Neuronal stem cell (in vitro differentiated cells): ENCODE results near the gene KLHL14.

Experiments
- DNase-seq: peaks from one replicate; pipeline ENCODE4 v3.0.0-alpha.2; 2013; ENCODE audit warnings: low spot score
- H2AFZ ChIP-seq: one replicate; pipeline ENCODE4 v1.6.1; 2013; ENCODE audit warnings: mild to moderate bottlenecking, low read length, inconsistent platforms
- H2AK5ac ChIP-seq: 2 replicates; pipeline ENCODE4 v1.6.1; 2013; ENCODE audit warnings: low read depth, mild to moderate bottlenecking, inconsistent platforms, low read length, moderate library complexity, mixed read lengths
- H2BK120ac ChIP-seq: 2 replicates; pipeline ENCODE4 v1.6.1; 2013; ENCODE audit warnings: low read depth, mild to moderate bottlenecking, inconsistent platforms, low read length, moderate library complexity, mixed read lengths
- H2BK12ac ChIP-seq: one replicate; pipeline ENCODE4 v1.6.1; 2013; ENCODE audit warnings: low read length, inconsistent platforms
- H2BK15ac ChIP-seq: 2 replicates; pipeline ENCODE4 v1.6.1; 2013; ENCODE audit warnings: mild to moderate bottlenecking, low read length, inconsistent platforms, mixed read lengths
- H2BK5ac ChIP-seq: one replicate; pipeline ENCODE4 v1.6.1; 2013; ENCODE audit warnings: inconsistent platforms, mild to moderate bottlenecking, low read length, moderate library complexity
- H3K14ac ChIP-seq: one replicate; pipeline ENCODE4 v1.6.1; 2013; ENCODE audit warnings: low read length, inconsistent platforms
- H3K18ac ChIP-seq: 2 replicates; pipeline ENCODE4 v1.6.1; 2013; ENCODE audit warnings: low read length, inconsistent platforms
- H3K23ac ChIP-seq: 2 replicates; pipeline ENCODE4 v1.6.1; 2013; ENCODE audit warnings: low read depth, mild to moderate bottlenecking, mixed read lengths, low read length, inconsistent platforms; ENCODE audit not compliant: poor library complexity
- H3K27ac ChIP-seq: replicated peaks from 3 replicates; pipeline ENCODE4 v1.5.1; 2013; ENCODE audit warnings: low read length, inconsistent platforms
- H3K27me3 ChIP-seq, 3 experiments: 2 replicates each; pipeline ENCODE4 v1.6.1; 2013; ENCODE audit warnings: low read length in 3 of 3, mild to moderate bottlenecking in 2 of 3, inconsistent platforms in 1 of 3, low read depth in 1 of 3, mixed read lengths in 1 of 3, moderate library complexity in 1 of 3; ENCODE audit not compliant: control insufficient read depth in 3 of 3, insufficient read depth in 3 of 3
- H3K36me3 ChIP-seq, 2 donors: replicated peaks in 1 of 2; 2 replicates each; pipeline ENCODE4 v1.6.1; 2013; ENCODE audit warnings: low read length in 2 of 2; ENCODE audit not compliant: control insufficient read depth in 2 of 2, insufficient read depth in 2 of 2
- H3K4ac ChIP-seq: 2 replicates; pipeline ENCODE4 v1.6.1; 2013; ENCODE audit warnings: inconsistent platforms, mild to moderate bottlenecking, low read length, moderate library complexity
- H3K4me1 ChIP-seq, 2 donors: 1 replicate in 1 of 2; 2 replicates in 1 of 2; pipeline ENCODE4 v1.6.1; 2013; ENCODE audit warnings: low read length in 2 of 2, low read depth in 1 of 2; ENCODE audit not compliant: control insufficient read depth in 2 of 2, insufficient read depth in 1 of 2
- H3K4me2 ChIP-seq: one replicate; pipeline ENCODE4 v1.6.1; 2013; ENCODE audit warnings: mild to moderate bottlenecking, low read length, inconsistent platforms; ENCODE audit not compliant: insufficient read depth, poor library complexity, severe bottlenecking
- H3K4me3 ChIP-seq, 2 donors: 2 replicates each; pipeline ENCODE4 v1.5.1; 2013; ENCODE audit warnings: low read length in 2 of 2, mild to moderate bottlenecking in 2 of 2, inconsistent platforms in 1 of 2, moderate library complexity in 1 of 2
- H3K79me1 ChIP-seq: one replicate; pipeline ENCODE4 v1.6.1; 2013; ENCODE audit warnings: low read depth, mild to moderate bottlenecking, inconsistent platforms, low read length, moderate library complexity
- H3K9ac ChIP-seq: one replicate; pipeline ENCODE4 v1.6.1; 2013; ENCODE audit warnings: mild to moderate bottlenecking, low read depth, low read length, inconsistent platforms; ENCODE audit not compliant: poor library complexity
- H3K9me3 ChIP-seq, 2 donors: replicated peaks in 1 of 2; 2 replicates each; pipeline versions ENCODE3 to v1.6.1; 2013; ENCODE audit warnings: low read length in 2 of 2, mild to moderate bottlenecking in 2 of 2, inconsistent platforms in 1 of 2, low read depth in 1 of 2, mixed read lengths in 1 of 2, moderate library complexity in 1 of 2; ENCODE audit not compliant: control insufficient read depth in 2 of 2, insufficient read depth in 1 of 2
- H4K8ac ChIP-seq: one replicate; pipeline ENCODE4 v1.6.1; 2013; ENCODE audit warnings: low read depth, mild to moderate bottlenecking, inconsistent platforms, low read length, moderate library complexity
- H4K91ac ChIP-seq: one replicate; pipeline ENCODE4 v1.6.1; 2013; ENCODE audit warnings: low read length, low read depth, mild to moderate bottlenecking, inconsistent platforms; ENCODE audit not compliant: poor library complexity
- WGBS, 2 donors: extraction: QIAGEN DNeasy Blood & Tissue Kit; methylation state at CpG; one replicate each; pipeline ENCODE4 v1.1.7; 2013; ENCODE audit warnings: missing lambda C conversion rate in 2 of 2, mixed read lengths in 1 of 2; ENCODE audit not compliant: insufficient read length in 2 of 2, insufficient replicate concordance in 1 of 2; ENCODE audit errors: extremely low coverage in 2 of 2; 5-methylcytosine and 5-hydroxymethylcytosine counted together

Gene KLHL14

DNA sequence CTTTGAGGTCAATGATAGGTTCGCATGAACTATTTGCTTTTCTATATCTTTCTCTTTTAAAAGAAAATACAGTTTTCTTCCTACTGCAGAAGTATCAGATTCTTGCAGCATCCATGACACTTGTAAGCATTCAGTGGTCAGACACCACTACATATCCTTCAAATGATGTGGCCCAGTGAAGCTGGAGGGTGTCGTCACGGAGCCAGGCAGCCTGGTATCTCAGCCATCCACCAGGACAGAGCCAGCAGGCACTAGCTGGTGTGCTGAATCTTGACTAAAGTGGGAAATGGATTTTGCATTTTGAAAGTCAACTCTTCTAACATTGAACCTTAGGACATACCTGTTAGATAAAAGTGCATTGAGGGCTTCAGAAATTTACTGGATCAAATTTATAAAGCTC lies 5.4 kb downstream of the KLHL14 start:
- no peak overlapping the region for H3K9ac ChIP-seq
- H2BK15ac ChIP-seq: no peak overlapping the region
- H3K4ac ChIP-seq: no peak overlapping the region
- H3K23ac ChIP-seq: no peak overlapping the region
- no peak overlapping the region for H4K91ac ChIP-seq
- H3K9me3 ChIP-seq: peaks cover 0 to 2% of the 10 kb centered on the region in 2 donors
- no peak overlapping the region for H2BK12ac ChIP-seq
- H2AFZ ChIP-seq: no peak overlapping the region
- no peak overlapping the region for H3K4me2 ChIP-seq
- no peak overlapping the region for H2BK120ac ChIP-seq
- no peak for DNase-seq
- H3K4me1 ChIP-seq: peaks cover 8 to 22% of the 10 kb centered on the region in 2 donors
- H3K4me3 ChIP-seq: peak overlapping the region in 1 of 2 donors; percentile 8
- H3K36me3 ChIP-seq: peaks cover 0 to 29% of the 10 kb centered on the region in 2 donors
- H4K8ac ChIP-seq: no peak overlapping the region
- no peak overlapping the region for H3K14ac ChIP-seq
- WGBS, 2 donors: no CpG with 5 or more reads among the region's 3 CpGs
- peaks cover 0 to 33% (median 12%) of the 10 kb centered on the region in 3 experiments for H3K27me3 ChIP-seq
- no peaks in the 10 kb centered on the region for H3K79me1 ChIP-seq
- no peak overlapping the region for H2AK5ac ChIP-seq
- no peak overlapping the region for H3K18ac ChIP-seq
- H3K27ac ChIP-seq: no peak overlapping the region
- no peak overlapping the region for H2BK5ac ChIP-seq

DNA sequence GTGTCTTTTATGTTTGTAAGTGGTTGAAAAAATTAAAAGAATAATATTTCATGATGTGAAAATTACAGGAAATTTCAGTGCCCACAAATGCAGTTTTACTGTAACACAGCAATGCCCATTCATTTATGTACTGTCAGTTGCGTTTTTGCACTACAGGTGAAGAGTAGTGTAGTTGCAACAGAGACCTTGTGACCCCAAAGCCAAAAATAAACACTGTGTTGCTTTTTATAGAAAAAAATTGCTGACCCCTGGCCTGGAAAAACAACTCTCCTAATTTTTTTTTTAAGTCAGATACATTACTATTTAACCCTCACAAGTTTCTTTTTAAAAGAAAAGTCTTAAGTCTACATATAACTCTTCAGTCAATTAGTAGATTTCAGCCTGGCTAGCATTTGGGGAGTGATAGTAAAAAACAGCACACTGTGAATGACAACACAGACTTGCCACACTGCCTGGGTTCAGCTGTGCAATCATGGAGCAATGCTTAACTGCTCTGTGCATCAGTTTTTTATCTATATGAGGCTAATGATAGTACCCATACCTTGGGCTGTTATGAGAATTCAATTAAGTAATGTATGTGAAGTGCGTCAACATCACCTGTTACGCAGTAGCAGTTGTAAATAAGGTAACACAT lies 8.1 kb downstream of the KLHL14 start:
- no peak overlapping the region for H3K14ac ChIP-seq
- DNase-seq: no peak
- no peaks in the 10 kb centered on the region for H3K9me3 ChIP-seq
- no peak overlapping the region for H2BK5ac ChIP-seq
- no peak overlapping the region for H3K9ac ChIP-seq
- no peak overlapping the region for H2AK5ac ChIP-seq
- H3K4me1 ChIP-seq: peaks cover 3 to 16% of the 10 kb centered on the region in 2 donors
- peaks cover 0 to 9% (median under 1%) of the 10 kb centered on the region in 3 experiments for H3K27me3 ChIP-seq
- no peaks in the 10 kb centered on the region for H3K79me1 ChIP-seq
- peaks cover 0 to 45% of the 10 kb centered on the region in 2 donors for H3K36me3 ChIP-seq
- no peak overlapping the region for H3K27ac ChIP-seq
- no peak overlapping the region for H3K4ac ChIP-seq
- H2BK120ac ChIP-seq: no peak overlapping the region
- no peak overlapping the region for H2BK12ac ChIP-seq
- H4K91ac ChIP-seq: no peak overlapping the region
- WGBS, 2 donors: no CpG with 5 or more reads among the region's 3 CpGs
- H3K4me2 ChIP-seq: no peak overlapping the region
- H4K8ac ChIP-seq: no peak overlapping the region
- no peak overlapping the region for H3K23ac ChIP-seq
- no peak overlapping the region for H3K4me3 ChIP-seq
- no peak overlapping the region for H3K18ac ChIP-seq
- no peak overlapping the region for H2AFZ ChIP-seq
- no peak overlapping the region for H2BK15ac ChIP-seq

DNA sequence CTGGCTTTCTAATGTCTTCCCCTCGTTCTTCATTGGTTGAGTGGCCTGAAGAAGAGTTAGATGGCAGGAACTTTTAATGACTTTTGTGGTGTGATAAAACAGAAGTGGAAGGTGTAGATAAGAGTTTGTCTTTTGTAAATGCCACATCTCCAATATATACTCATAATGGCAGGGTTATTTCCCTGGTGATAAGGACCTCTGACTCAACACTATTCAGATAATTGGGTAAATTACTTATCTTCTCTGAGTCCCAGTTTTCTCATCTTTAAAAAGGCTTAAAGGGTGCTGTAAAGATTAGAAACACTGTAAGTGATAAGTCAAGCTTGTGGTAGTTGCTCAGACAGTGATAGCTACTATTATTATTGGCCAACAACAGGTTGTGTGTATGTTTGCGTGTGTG lies 9.5 kb downstream of the KLHL14 start:
- H3K23ac ChIP-seq: no peak overlapping the region
- DNase-seq: no peak
- peaks cover 0 to 2% (median 0%) of the 10 kb centered on the region in 3 experiments for H3K27me3 ChIP-seq
- H3K4me1 ChIP-seq: peaks cover 0 to 7% of the 10 kb centered on the region in 2 donors
- no peak overlapping the region for H3K4me3 ChIP-seq
- no peak overlapping the region for H4K91ac ChIP-seq
- H2AK5ac ChIP-seq: no peak overlapping the region
- H3K27ac ChIP-seq: no peak overlapping the region
- no peak overlapping the region for H2BK5ac ChIP-seq
- H3K14ac ChIP-seq: no peak overlapping the region
- H2BK120ac ChIP-seq: no peak overlapping the region
- peaks cover 0 to 3% of the 10 kb centered on the region in 2 donors for H3K9me3 ChIP-seq
- peaks cover 0 to 45% of the 10 kb centered on the region in 2 donors for H3K36me3 ChIP-seq
- H2BK12ac ChIP-seq: no peak overlapping the region
- no peak overlapping the region for H4K8ac ChIP-seq
- no peak overlapping the region for H3K18ac ChIP-seq
- no peak overlapping the region for H2BK15ac ChIP-seq
- no peak overlapping the region for H3K9ac ChIP-seq
- H2AFZ ChIP-seq: no peak overlapping the region
- no peaks in the 10 kb centered on the region for H3K79me1 ChIP-seq
- no peak overlapping the region for H3K4ac ChIP-seq
- H3K4me2 ChIP-seq: no peak overlapping the region
- WGBS, 2 donors: no CpG with 5 or more reads among the region's 2 CpGs

DNA sequence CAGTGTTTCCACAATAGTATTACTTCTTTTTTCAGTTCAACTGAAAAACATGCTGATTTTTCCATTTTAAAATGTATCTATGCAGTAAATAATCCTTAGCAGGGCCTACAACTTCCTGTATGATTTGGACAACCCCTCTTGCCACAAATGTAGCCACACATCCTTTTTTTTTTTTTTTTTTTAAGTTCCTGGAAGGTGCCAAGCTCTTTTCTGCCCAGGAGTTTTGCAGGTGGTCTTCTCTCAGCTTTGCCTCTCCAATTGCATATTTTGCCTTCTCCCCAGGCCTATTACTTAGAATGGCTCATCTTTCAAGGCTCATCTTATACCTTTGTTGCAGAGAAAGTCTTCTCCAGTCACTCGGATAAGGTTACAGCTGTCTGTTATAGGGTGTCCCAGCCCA lies 11.6 kb downstream of the KLHL14 start:
- Histone ChIP-seq H3K27me3 (no peaks in the 10 kb centered on the region), H3K4me2 (no peak overlapping the region), H3K23ac (no peak overlapping the region), H3K27ac (no peak overlapping the region), H3K4me1 (peaks cover 0 to 3% of the 10 kb centered on the region in 2 donors), H2BK5ac (no peak overlapping the region), H3K36me3 (peaks cover 0 to 59% of the 10 kb centered on the region in 2 donors), H3K18ac (no peak overlapping the region), H3K4ac (no peak overlapping the region), H3K4me3 (no peak overlapping the region), H4K91ac (no peak overlapping the region), H3K14ac (no peak overlapping the region), H3K79me1 (no peaks in the 10 kb centered on the region), H2BK15ac (no peak overlapping the region), H3K9me3 (peaks cover 0 to 12% of the 10 kb centered on the region in 2 donors), H2AK5ac (no peak overlapping the region), H2BK120ac (no peak overlapping the region), H2BK12ac (no peak overlapping the region), H4K8ac (no peak overlapping the region), H2AFZ (no peak overlapping the region), H3K9ac (no peak overlapping the region)
- WGBS, 2 donors: no CpG with 5 or more reads among the region's 1 CpG
- DNase-seq: no peak
